Endothelial cell of umbilical vein (primary cell): ENCODE measurements around the gene HSPG2. TPM values are rescaled to one million over a fixed set of nuclear protein-coding genes. Genes with fewer than 3 reads are reported as not detected.
A peak's percentile ranks its signal among the peaks of the same experiment; 100 is the strongest.

ENCODE experiments used
- BruUV-seq: library from RNA; stranded (reverse); fragments of 400-500 nt; replicated peaks from 2 replicates; lab custom pipeline; 2021; lab: Mats Ljungman, UMichigan
- CTCF ChIA-PET: fragments of 300-600, 350-600 bp; sonication (Branson Sonifier 250); formaldehyde crosslinking; loops from one replicate; lab custom pipeline; 2021; ENCODE audit warnings: antibody characterized with exemption, inconsistent platforms; lab: Charles Lee
- POLR2A ChIA-PET: fragments of 300-600, 350-600 bp; sonication (Branson Sonifier 250); formaldehyde crosslinking; loops from one replicate; lab custom pipeline; 2021; ENCODE audit warnings: antibody characterized with exemption, inconsistent platforms; lab: Charles Lee
- DNase-seq: peaks from one replicate; pipeline ENCODE4 v3.0.0-alpha.2; 2011; ENCODE audit warnings: low read depth, low spot score
- FAIRE-seq: peaks from 2 replicates; lab custom pipeline; 2011; peaks lifted over from hg19 to GRCh38; lab: Jason Lieb, UNC
- H2AFZ ChIP-seq: 2 replicates; pipeline ENCODE4 v1.6.0; 2012; ENCODE audit warnings: low read depth, low read length, control low read depth, inconsistent platforms
- H3K27ac ChIP-seq: 2 replicates; pipeline ENCODE4 v1.5.1; 2011; ENCODE audit warnings: low read depth, mild to moderate bottlenecking, control low read depth, low read length, moderate library complexity; ENCODE audit not compliant: insufficient read depth
- H3K27me3 ChIP-seq, 2 experiments: 2 replicates each; pipeline versions ENCODE4 v1.6.0 to v1.6.1; 2011; ENCODE audit warnings: low read length in 2 of 2, mixed read lengths in 1 of 2; ENCODE audit not compliant: control insufficient read depth in 2 of 2, insufficient read depth in 2 of 2
- H3K36me3 ChIP-seq, 2 experiments: 2 replicates in 1 of 2; 3 replicates in 1 of 2; pipeline ENCODE4 v1.5.1; 2011; ENCODE audit warnings: low read length in 2 of 2, mild to moderate bottlenecking in 1 of 2, moderate library complexity in 1 of 2; ENCODE audit not compliant: control insufficient read depth in 2 of 2, insufficient read depth in 2 of 2; ENCODE audit errors: extremely low read depth in 1 of 2
- H3K4me1 ChIP-seq: 3 replicates; pipeline ENCODE4 v1.5.1; 2011; ENCODE audit warnings: mild to moderate bottlenecking, low read length; ENCODE audit not compliant: control insufficient read depth, insufficient read depth; ENCODE audit errors: extremely low read depth
- H3K4me2 ChIP-seq: 2 replicates; pipeline ENCODE4 v1.6.1; 2011; ENCODE audit warnings: low read length, control low read depth, mixed read lengths; ENCODE audit not compliant: insufficient read depth
- H3K4me3 ChIP-seq, 3 experiments: fragments of 200-600 bp in 1 of 3; sonication (generic), shearing (Covaris generic) in 1 of 3; replicated peaks in 1 of 3; 2 replicates each; pipeline ENCODE4 v1.5.1; 2011 to 2016; ENCODE audit warnings: control low read depth in 3 of 3, low read length in 3 of 3, mild to moderate bottlenecking in 2 of 3, inconsistent platforms in 1 of 3, low read depth in 1 of 3, moderate library complexity in 1 of 3; ENCODE audit not compliant: insufficient read depth in 1 of 3
- H3K79me2 ChIP-seq: 2 replicates; pipeline ENCODE4 v1.6.0; 2012; ENCODE audit warnings: low read length, inconsistent platforms; ENCODE audit not compliant: control insufficient read depth, insufficient read depth
- H3K9ac ChIP-seq: replicated peaks from 2 replicates; pipeline ENCODE3; 2011; ENCODE audit warnings: low read length, control low read depth; ENCODE audit not compliant: insufficient read depth; ENCODE audit errors: extremely low read depth
- H3K9me1 ChIP-seq: replicated peaks from 3 replicates; pipeline ENCODE4 v1.6.0; 2011; ENCODE audit warnings: mild to moderate bottlenecking, low read length; ENCODE audit not compliant: control insufficient read depth, insufficient read depth; ENCODE audit errors: extremely low read depth
- H3K9me3 ChIP-seq: replicated peaks from 2 replicates; pipeline ENCODE4 v1.5.1; 2012; ENCODE audit warnings: low read length, inconsistent platforms; ENCODE audit not compliant: control insufficient read depth, insufficient read depth
- H4K20me1 ChIP-seq: replicated peaks from 2 replicates; pipeline ENCODE3; 2011; ENCODE audit warnings: mild to moderate bottlenecking, low read length; ENCODE audit not compliant: control insufficient read depth, insufficient read depth; ENCODE audit errors: extremely low read depth
- CTCF ChIP-seq, 2 donors: IDR thresholded peaks; 1 replicate in 1 of 2; 2 replicates in 1 of 2; pipeline ENCODE4 v1.5.1; 2011; ENCODE audit warnings: low read length in 2 of 2, mild to moderate bottlenecking in 2 of 2, moderate library complexity in 2 of 2, control low read depth in 1 of 2, inconsistent platforms in 1 of 2, low read depth in 1 of 2; ENCODE audit not compliant: insufficient read depth in 1 of 2; ENCODE audit errors: extremely low read depth in 1 of 2
- EZH2 ChIP-seq: IDR thresholded peaks from 2 replicates; pipeline ENCODE4 v1.6.1; 2012; ENCODE audit warnings: borderline replicate concordance, low read depth, mild to moderate bottlenecking, moderate library complexity, low read length, inconsistent platforms; ENCODE audit not compliant: severe bottlenecking
- FOS ChIP-seq: IDR thresholded peaks from 2 replicates; pipeline ENCODE4 v1.6.1; 2011; ENCODE audit warnings: mild to moderate bottlenecking, low read length, moderate library complexity, borderline replicate concordance; ENCODE audit not compliant: insufficient read depth
- GATA2 ChIP-seq: IDR thresholded peaks from 2 replicates; pipeline ENCODE4 v1.7.0; 2011; ENCODE audit warnings: low read depth, mild to moderate bottlenecking, moderate library complexity, mixed read lengths, low read length; ENCODE audit not compliant: insufficient read length, insufficient read depth
- JUN ChIP-seq: IDR thresholded peaks from 2 replicates; pipeline ENCODE4 v1.6.1; 2011; ENCODE audit warnings: borderline replicate concordance, low read depth; ENCODE audit not compliant: insufficient read length, insufficient read depth
- MAX ChIP-seq: IDR thresholded peaks from 2 replicates; pipeline ENCODE4 v1.6.1; 2011; ENCODE audit not compliant: insufficient read depth, insufficient read length
- MYC ChIP-seq: IDR thresholded peaks from one replicate; pipeline ENCODE4 v1.6.1; 2011; ENCODE audit warnings: mild to moderate bottlenecking, low read depth, low read length
- POLR2A ChIP-seq: IDR thresholded peaks from 2 replicates; pipeline ENCODE4 v1.6.1; 2012; ENCODE audit warnings: low read depth, mild to moderate bottlenecking, control low read depth, low read length
- POLR2AphosphoS5 ChIP-seq: IDR thresholded peaks from 2 replicates; pipeline ENCODE4 v1.6.1; 2012; ENCODE audit warnings: low read depth, mild to moderate bottlenecking, control low read depth, low read length, moderate library complexity; ENCODE audit not compliant: insufficient read depth
- dilution Hi-C: fragments of 300-500 bp; cut with MboI; formaldehyde crosslinking; loops from one replicate; pipeline ENCODE4 v1.15.0; 2019; ENCODE audit warnings: low sequenced_read_pairs; ENCODE audit not compliant: extremely low pct_ligation_motif_present
- intact Hi-C: fragments of 100-400 bp; cut with micrococcal nuclease; formaldehyde crosslinking; loops from one replicate; pipeline ENCODE4 v1.10.0; 2022
- polyA plus RNA-seq, 4 experiments: library from polyadenylated mRNA; depleted of rRNA in 3 of 4; stranded (reverse) in 3 of 4; unstranded in 1 of 4; fragments of >200 nt; gene quantifications; 2 replicates each; pipeline versions ENCODE4 v1.2.1 to v1.2.3, GENCODE V29; 2011 to 2012; ENCODE audit warnings: missing spikeins in 1 of 4
- total RNA-seq: library from RNA; stranded (reverse); gene quantifications from 2 replicates; pipeline ENCODE4 v1.2.3, GENCODE V29; 2021

The HSPG2 gene
- total and polyA plus RNA-seq, 2 donors (not counting 3 experiments of a cell fraction or from before 2014, with no cell fraction given) = 734 to 3,499 TPM

- Histone ChIP-seq H3K4me2 (no peak overlapping the region), H3K36me3 (peaks cover 68 to 83% of the 10 kb centered on the region in 2 experiments), H3K79me2 (peaks cover 23% of the 10 kb centered on the region), H3K9me3 (no peaks in the 10 kb centered on the region), H3K27me3 (no peaks in the 10 kb centered on the region), H3K27ac (no peak overlapping the region), H4K20me1 (no peaks in the 10 kb centered on the region), H3K9ac (no peak overlapping the region), H3K9me1 (no peaks in the 10 kb centered on the region), H3K4me1 (no peaks in the 10 kb centered on the region), H3K4me3 (no peak overlapping the region), H2AFZ (no peak overlapping the region)
- CTCF ChIA-PET = no interaction called here
- peak; percentile 61 for TF ChIP-seq POLR2A
- no peak for TF ChIP-seq MYC
- peak; percentile 66 for TF ChIP-seq POLR2AphosphoS5
- POLR2A ChIA-PET = interaction anchor here (0.6 kb wide), 1 partner anchor 140 kb away, joined by 3 read pairs; no protein-coding TSS in a partner anchor
- BruUV-seq = TSS peak; percentile 63
- intact Hi-C loops (no loop called here), dilution Hi-C loops (no loop called here)
- FAIRE-seq (no peak), DNase-seq (no peak)
These were observed 97.6 kb downstream of the HSPG2 start for GRCh38 chr1:21839337-21840037.

GRCh38 chr1:21838359-21839157 is 98.6 kb downstream of the HSPG2 start:
- Histone ChIP-seq H4K20me1 (no peaks in the 10 kb centered on the region), H3K36me3 (peaks cover 73 to 85% of the 10 kb centered on the region in 2 experiments), H3K79me2 (peaks cover 23% of the 10 kb centered on the region), H2AFZ (no peak overlapping the region), H3K9me3 (no peaks in the 10 kb centered on the region), H3K27me3 (no peaks in the 10 kb centered on the region), H3K4me2 (no peak overlapping the region), H3K4me3 (no peak overlapping the region), H3K27ac (no peak overlapping the region), H3K4me1 (no peaks in the 10 kb centered on the region), H3K9me1 (no peaks in the 10 kb centered on the region), H3K9ac (no peak overlapping the region)
- FAIRE-seq = no peak
- intact Hi-C loops (no loop called here), dilution Hi-C loops (no loop called here)
- ChIA-PET CTCF (interaction anchor here (1.1 kb wide), 1 partner anchor 10 kb away, joined by 4 read pairs; no protein-coding TSS in a partner anchor), POLR2A (no interaction called here)
- no peak for DNase-seq
- BruUV-seq = no TSS peak
- TF ChIP-seq CTCF (IDR thresholded peaks at IDR 0.05; ENCODE audit: extremely low read depth in 1 of 2, insufficient read depth in 1 of 2, low read depth in 1 of 2, low read length in 2 of 2) (no peak), MAX (no peak), POLR2A (no peak), GATA2 (no peak), FOS (no peak), JUN (no peak), EZH2 (no peak), POLR2AphosphoS5 (no peak), MYC (no peak)
